Type B pancreatic cell (in vitro differentiated cells): ENCODE data around the gene PRPF38A. TPM values are rescaled to one million over a fixed set of nuclear protein-coding genes. Genes with fewer than 3 reads are reported as not detected.

Source experiments
- DNase-seq: peaks from one replicate; pipeline ENCODE4 v3.0.0; 2021; ENCODE audit warnings: mixed read lengths; ENCODE audit not compliant: unreplicated experiment; ENCODE audit errors: extremely low spot score
- H3K27ac Mint-ChIP-seq: 2 replicates; pipeline ENCODE4 v1.8.0; 2021; ENCODE audit warnings: mild to moderate bottlenecking, mixed read lengths
- H3K27me3 Mint-ChIP-seq: 2 replicates; pipeline ENCODE4 v1.8.0; 2021; ENCODE audit warnings: mixed read lengths
- H3K36me3 Mint-ChIP-seq: 2 replicates; pipeline ENCODE4 v1.8.0; 2021; ENCODE audit warnings: mixed read lengths
- H3K4me1 Mint-ChIP-seq: one replicate; pipeline ENCODE4 v1.8.0; 2021; ENCODE audit warnings: mixed read lengths; ENCODE audit not compliant: unreplicated experiment
- H3K4me3 Mint-ChIP-seq: 2 replicates; pipeline ENCODE4 v1.8.0; 2021; ENCODE audit warnings: mild to moderate bottlenecking, mixed read lengths
- H3K9me3 Mint-ChIP-seq: 2 replicates; pipeline ENCODE4 v1.8.0; 2021; ENCODE audit warnings: mixed read lengths
- CTCF ChIP-seq: fragments of 200-600 bp; sonication (generic); conservative IDR thresholded peaks from 2 replicates; pipeline ENCODE4 v1.5.0; 2021; ENCODE audit warnings: antibody characterized with exemption, mild to moderate bottlenecking
- total RNA-seq: library from RNA; stranded (reverse); gene quantifications from 2 replicates; pipeline ENCODE4 v1.2.1, GENCODE V29; 2021; ENCODE audit warnings: low replicate concordance

The PRPF38A gene
- total RNA-seq, 1 donor from 2014 or later: 70.7 TPM

GRCh38 chr1:52454779-52455178, 50.4 kb downstream of the PRPF38A start:
- Mint-ChIP-seq H3K27ac (no peak overlapping the region), H3K27me3 (no peaks in the 10 kb centered on the region), H3K4me3 (no peak overlapping the region), H3K36me3 (peaks cover 39% of the 10 kb centered on the region), H3K4me1 (no peaks in the 10 kb centered on the region), H3K9me3 (no peaks in the 10 kb centered on the region)
- no peak for DNase-seq
- TF ChIP-seq CTCF: no peak

- H3K9me3 Mint-ChIP-seq: no peaks in the 10 kb centered on the region
- TF ChIP-seq CTCF: no peak
- H3K36me3 Mint-ChIP-seq: peaks cover 42% of the 10 kb centered on the region
- no peak overlapping the region for H3K27ac Mint-ChIP-seq
- no peak overlapping the region for H3K4me3 Mint-ChIP-seq
- no peak for DNase-seq
- no peaks in the 10 kb centered on the region for H3K27me3 Mint-ChIP-seq
- no peaks in the 10 kb centered on the region for H3K4me1 Mint-ChIP-seq
Observed at GRCh38 chr1:52455686-52456085, 51.3 kb downstream of the PRPF38A start.

- H3K4me1 Mint-ChIP-seq: no peaks in the 10 kb centered on the region
- no peak overlapping the region for H3K4me3 Mint-ChIP-seq
- H3K36me3 Mint-ChIP-seq: peaks cover 33% of the 10 kb centered on the region
- TF ChIP-seq CTCF: no peak
- no peaks in the 10 kb centered on the region for H3K27me3 Mint-ChIP-seq
- no peak overlapping the region for H3K27ac Mint-ChIP-seq
- no peak for DNase-seq
- H3K9me3 Mint-ChIP-seq: no peaks in the 10 kb centered on the region
Observed at GRCh38 chr1:52460694-52461093, 56.3 kb downstream of the PRPF38A start.

- TF ChIP-seq CTCF: no peak
- Mint-ChIP-seq H3K9me3 (no peaks in the 10 kb centered on the region), H3K36me3 (peaks cover 32% of the 10 kb centered on the region), H3K4me3 (no peak overlapping the region), H3K27me3 (no peaks in the 10 kb centered on the region), H3K27ac (no peak overlapping the region), H3K4me1 (no peaks in the 10 kb centered on the region)
- DNase-seq: no peak
Observed at GRCh38 chr1:52461821-52462220, 57.4 kb downstream of the PRPF38A start.

- peaks cover 26% of the 10 kb centered on the region for H3K36me3 Mint-ChIP-seq
- no peak overlapping the region for H3K27ac Mint-ChIP-seq
- H3K4me3 Mint-ChIP-seq: no peak overlapping the region
- H3K27me3 Mint-ChIP-seq: no peaks in the 10 kb centered on the region
- no peak for DNase-seq
- no peak for TF ChIP-seq CTCF
- no peaks in the 10 kb centered on the region for H3K4me1 Mint-ChIP-seq
- H3K9me3 Mint-ChIP-seq: no peaks in the 10 kb centered on the region
Observed at GRCh38 chr1:52463891-52464290, 59.5 kb downstream of the PRPF38A start.

- no peaks in the 10 kb centered on the region for H3K4me1 Mint-ChIP-seq
- no peaks in the 10 kb centered on the region for H3K9me3 Mint-ChIP-seq
- no peak for DNase-seq
- no peaks in the 10 kb centered on the region for H3K27me3 Mint-ChIP-seq
- H3K36me3 Mint-ChIP-seq: peaks cover 32% of the 10 kb centered on the region
- TF ChIP-seq CTCF: no peak
- no peak overlapping the region for H3K4me3 Mint-ChIP-seq
- no peak overlapping the region for H3K27ac Mint-ChIP-seq
Observed at GRCh38 chr1:52469108-52469507, 64.7 kb downstream of the PRPF38A start.
